Activated naive CD4-positive, alpha-beta T cell treated with anti-CD3 and anti-CD28 coated beads, Interleukin-2, amount 50 U/mL, for 16 hours (primary cell): ENCODE data around the gene MARCHF9.
"Not testable (repeated sequence)": the region's sequence is repeated elsewhere in the genome, so short reads cannot be mapped to it uniquely, and the experiment has no call there.

Experiments used
- DNase-seq: peaks from one replicate; pipeline ENCODE4 v3.0.0-alpha.2; 2020

MARCHF9 gene

GRCh38 chr12:57754411-57755193 is at the start of gene MARCHF9:
Gene MARCHF9 (plus strand): TSS chr12:57755103. CDS start chr12:57755529, 426 bp downstream.
- peak; percentile 88 for DNase-seq

GRCh38 chr12:57707250-57707649 is 47.7 kb upstream of the MARCHF9 start:
- DNase-seq = no peak

GRCh38 chr12:57708296-57708695 is 46.6 kb upstream of the MARCHF9 start:
- DNase-seq = no peak

- DNase-seq = no peak
These were observed 42.2 kb upstream of the MARCHF9 start for GRCh38 chr12:57712701-57713100.

GRCh38 chr12:57713209-57713608 is 41.7 kb upstream of the MARCHF9 start:
- no peak for DNase-seq

- not testable (repeated sequence) for DNase-seq
These were observed 39.7 kb upstream of the MARCHF9 start for GRCh38 chr12:57715036-57715748.

- DNase-seq = no peak
These were observed 39.1 kb upstream of the MARCHF9 start for GRCh38 chr12:57715786-57716185.

GRCh38 chr12:57716305-57716704 is 38.6 kb upstream of the MARCHF9 start:
- DNase-seq = no peak

GRCh38 chr12:57717131-57717530 is 37.8 kb upstream of the MARCHF9 start:
- no peak for DNase-seq

- DNase-seq = no peak
These were observed 36.9 kb upstream of the MARCHF9 start for GRCh38 chr12:57717846-57718640.

GRCh38 chr12:57718641-57719528 is 36.0 kb upstream of the MARCHF9 start:
- DNase-seq = no peak

GRCh38 chr12:57719777-57720605 is 34.9 kb upstream of the MARCHF9 start:
- no peak for DNase-seq

- no peak for DNase-seq
These were observed 34.0 kb upstream of the MARCHF9 start for GRCh38 chr12:57720606-57721595.

GRCh38 chr12:57721846-57722608 is 32.9 kb upstream of the MARCHF9 start:
- DNase-seq = not testable (repeated sequence)

GRCh38 chr12:57722716-57723629 is 31.9 kb upstream of the MARCHF9 start:
- no peak for DNase-seq

- no peak for DNase-seq
These were observed 31.3 kb upstream of the MARCHF9 start for GRCh38 chr12:57723630-57723962.

GRCh38 chr12:57724003-57724935 is 30.6 kb upstream of the MARCHF9 start:
- no peak for DNase-seq
